Measurements from ENCODE around the gene POLD1.

POLD1 gene

DNA sequence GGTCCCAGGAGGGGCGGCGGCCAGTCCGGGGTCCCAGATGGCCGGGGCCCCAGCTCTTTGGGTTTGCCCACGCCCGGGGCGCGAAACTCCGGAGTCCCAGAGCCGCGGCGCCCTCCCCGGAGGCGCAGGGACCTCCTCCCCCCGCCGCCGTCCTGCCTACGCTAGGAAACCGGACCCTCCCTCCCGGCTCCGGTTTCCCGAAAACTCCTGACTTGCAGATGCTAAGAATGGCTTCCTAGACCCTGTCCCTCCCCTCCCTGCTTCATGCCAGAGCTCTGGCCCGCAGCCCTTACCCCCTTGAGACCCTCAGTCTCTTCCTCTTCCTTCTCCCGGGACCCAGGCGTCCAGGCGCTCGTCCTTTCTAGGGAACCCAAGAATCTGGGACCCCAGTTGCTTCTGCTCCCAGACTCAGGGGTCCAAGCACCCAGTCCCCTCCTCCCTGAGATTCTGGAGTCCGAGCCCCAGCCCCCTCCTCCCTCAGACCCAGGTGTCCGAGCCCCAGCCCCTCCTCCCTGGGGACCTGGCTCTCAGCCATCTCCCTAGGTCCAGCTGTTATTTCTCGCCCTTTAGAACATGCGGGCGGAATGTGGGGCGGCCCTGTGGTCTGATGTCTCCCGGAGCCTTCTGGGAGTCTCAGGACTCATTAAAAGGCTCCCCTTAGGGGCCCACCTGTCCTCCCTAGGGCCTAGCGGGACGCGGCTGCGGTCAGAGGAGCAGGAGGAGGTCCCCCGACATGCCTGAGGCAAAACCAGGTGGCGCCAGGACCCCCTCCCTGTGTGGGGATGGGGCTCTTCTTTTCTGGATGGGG is 48.3 kb downstream of the POLD1 start, which contains the start of gene MYBPC2:
MYBPC2 (plus strand) TSS at position 672 of the 808 bp plus-strand sequence; CDS start at position 734, 62 bp downstream.
- Histone ChIP-seq H3K9ac (ENCODE audit: low read length) (peak within 1 kb of the TSS; percentile 54), H3K9me2 (replicated peaks; ENCODE audit: insufficient read depth, low read length) (no peaks in the 10 kb centered on the region), H2AFZ (ENCODE audit: low read depth, low read length, severe bottlenecking) (no peak within 1 kb of the TSS), H3K9me3 (ENCODE audit: insufficient read depth, low read length) (no peaks in the 10 kb centered on the region), H3F3A (ENCODE audit: insufficient read depth) (peaks cover 56% of the 10 kb centered on the region), H3K4me2 (ENCODE audit: low read depth, low read length, poor library complexity, severe bottlenecking) (peak within 1 kb of the TSS; percentile 84), H4K20me1 (ENCODE audit: low read depth, low read length) (no peaks in the 10 kb centered on the region), H3K27me3 (ENCODE audit: low read length) (no peaks in the 10 kb centered on the region), H3K4me3 (ENCODE audit: insufficient read depth, low read length, poor library complexity, severe bottlenecking) (peak within 1 kb of the TSS; percentile 48), H3K36me3 (ENCODE audit: low read length) (no peaks in the 10 kb centered on the region), H3K27ac (ENCODE audit: low read depth, low read length) (peak within 1 kb of the TSS; percentile 71), H3K79me2 (ENCODE audit: insufficient read depth, low read length) (no peaks in the 10 kb centered on the region)
- TF ChIP-seq, protein P1, sequence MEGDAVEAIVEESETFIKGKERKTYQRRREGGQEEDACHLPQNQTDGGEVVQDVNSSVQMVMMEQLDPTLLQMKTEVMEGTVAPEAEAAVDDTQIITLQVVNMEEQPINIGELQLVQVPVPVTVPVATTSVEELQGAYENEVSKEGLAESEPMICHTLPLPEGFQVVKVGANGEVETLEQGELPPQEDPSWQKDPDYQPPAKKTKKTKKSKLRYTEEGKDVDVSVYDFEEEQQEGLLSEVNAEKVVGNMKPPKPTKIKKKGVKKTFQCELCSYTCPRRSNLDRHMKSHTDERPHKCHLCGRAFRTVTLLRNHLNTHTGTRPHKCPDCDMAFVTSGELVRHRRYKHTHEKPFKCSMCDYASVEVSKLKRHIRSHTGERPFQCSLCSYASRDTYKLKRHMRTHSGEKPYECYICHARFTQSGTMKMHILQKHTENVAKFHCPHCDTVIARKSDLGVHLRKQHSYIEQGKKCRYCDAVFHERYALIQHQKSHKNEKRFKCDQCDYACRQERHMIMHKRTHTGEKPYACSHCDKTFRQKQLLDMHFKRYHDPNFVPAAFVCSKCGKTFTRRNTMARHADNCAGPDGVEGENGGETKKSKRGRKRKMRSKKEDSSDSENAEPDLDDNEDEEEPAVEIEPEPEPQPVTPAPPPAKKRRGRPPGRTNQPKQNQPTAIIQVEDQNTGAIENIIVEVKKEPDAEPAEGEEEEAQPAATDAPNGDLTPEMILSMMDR (IDR thresholded peaks at IDR 0.05; ENCODE audit: insufficient read depth, low read length, poor library complexity, severe bottlenecking), result no peak
- no peak for TF ChIP-seq EZH2phosphoT487 (conservative IDR thresholded peaks at IDR 0.05; ENCODE audit: low read length)

DNA sequence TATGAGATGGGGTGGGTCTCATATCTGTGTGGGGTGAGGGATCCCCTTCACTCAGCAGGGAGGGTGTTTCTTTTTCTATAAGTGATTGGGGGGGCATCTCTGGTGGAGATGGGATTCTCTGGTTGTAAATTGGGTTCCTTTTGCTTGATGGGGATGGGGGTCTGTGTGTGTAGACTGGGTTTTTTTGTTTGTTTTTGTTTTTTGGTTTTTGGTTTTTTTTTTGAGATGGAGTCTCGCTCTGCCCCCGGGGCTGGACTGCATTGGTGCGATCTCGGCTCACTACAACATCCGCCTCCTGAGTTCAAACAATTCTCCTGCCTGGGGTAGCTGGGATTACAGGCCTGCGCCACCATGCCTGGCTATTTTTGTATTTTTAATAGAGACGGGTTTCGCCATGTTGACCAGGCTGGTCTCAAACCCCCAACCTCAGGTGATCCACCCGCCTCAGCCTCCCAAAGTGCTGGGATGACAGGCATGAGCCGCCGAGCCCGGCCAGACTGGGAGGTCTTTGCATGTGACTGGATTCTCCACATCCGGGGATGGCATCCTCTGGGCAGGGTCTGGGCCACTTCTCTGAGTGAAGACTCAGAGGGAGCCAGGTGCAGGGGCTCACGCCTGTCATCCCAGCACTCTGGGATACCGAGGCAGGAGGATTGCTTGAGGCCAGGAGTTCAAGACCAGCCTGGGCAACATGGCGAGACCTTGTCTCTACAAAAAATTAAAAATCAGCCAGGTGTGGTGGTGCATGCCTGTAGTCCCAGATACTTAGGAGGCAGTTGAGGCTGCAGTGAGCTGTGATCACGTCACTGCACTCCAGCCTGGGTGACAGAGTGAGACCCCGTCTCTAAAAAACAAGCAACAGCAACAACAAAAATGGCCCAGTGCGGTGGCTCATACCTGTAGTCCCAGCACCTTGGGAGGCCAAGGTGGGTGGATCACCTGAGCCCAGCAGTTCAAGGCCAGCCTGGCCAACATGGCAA is 49.3 kb downstream of the POLD1 start:
- Histone ChIP-seq H3K9ac (ENCODE audit: low read length) (peak overlapping the region; percentile 54; the same call in 1 of the 2 replicates), H3F3A (ENCODE audit: insufficient read depth) (peaks cover 45% of the 10 kb centered on the region), H2AFZ (ENCODE audit: low read depth, low read length, severe bottlenecking) (no peak overlapping the region), H3K4me2 (ENCODE audit: low read depth, low read length, poor library complexity, severe bottlenecking) (peak overlapping the region; percentile 84), H3K4me3 (ENCODE audit: insufficient read depth, low read length, poor library complexity, severe bottlenecking) (no peak overlapping the region), H3K27me3 (ENCODE audit: low read length) (no peaks in the 10 kb centered on the region), H3K36me3 (ENCODE audit: low read length) (no peaks in the 10 kb centered on the region), H3K9me2 (replicated peaks; ENCODE audit: insufficient read depth, low read length) (no peaks in the 10 kb centered on the region), H3K9me3 (ENCODE audit: insufficient read depth, low read length) (no peaks in the 10 kb centered on the region), H3K79me2 (ENCODE audit: insufficient read depth, low read length) (no peaks in the 10 kb centered on the region), H3K27ac (ENCODE audit: low read depth, low read length) (peak overlapping the region; percentile 70), H4K20me1 (ENCODE audit: low read depth, low read length) (no peaks in the 10 kb centered on the region)
- TF ChIP-seq EZH2phosphoT487 (conservative IDR thresholded peaks at IDR 0.05; ENCODE audit: low read length), result no peak
- TF ChIP-seq, protein P1 (IDR thresholded peaks at IDR 0.05; ENCODE audit: insufficient read depth, low read length, poor library complexity, severe bottlenecking), result no peak

DNA sequence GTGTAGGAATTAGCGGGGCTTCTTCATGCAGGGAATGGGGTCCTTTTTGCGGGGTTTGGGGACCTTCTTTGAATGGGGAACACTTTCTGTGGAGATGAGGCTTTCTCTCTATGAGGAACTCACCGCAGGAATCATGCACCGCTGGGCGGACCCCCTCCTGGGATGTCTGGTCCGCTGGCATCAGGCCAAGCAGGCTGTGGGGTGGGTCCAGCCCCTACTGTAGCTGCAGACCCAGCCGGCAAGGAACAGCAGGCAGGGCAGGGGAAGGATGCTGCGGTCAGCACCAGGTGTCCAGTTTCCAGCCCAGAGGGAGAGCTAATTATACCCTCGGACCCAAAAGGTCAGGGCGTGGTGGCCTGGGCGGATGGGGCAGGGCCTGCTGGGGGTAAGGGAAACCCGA is 50.4 kb downstream of the POLD1 start:
- Histone ChIP-seq H3K9me2 (replicated peaks; ENCODE audit: insufficient read depth, low read length) (no peaks in the 10 kb centered on the region), H3K4me3 (ENCODE audit: insufficient read depth, low read length, poor library complexity, severe bottlenecking) (no peak overlapping the region), H3K79me2 (ENCODE audit: insufficient read depth, low read length) (no peaks in the 10 kb centered on the region), H3K9ac (ENCODE audit: low read length) (no peak overlapping the region), H3K4me2 (ENCODE audit: low read depth, low read length, poor library complexity, severe bottlenecking) (no peak overlapping the region), H4K20me1 (ENCODE audit: low read depth, low read length) (no peaks in the 10 kb centered on the region), H3K27ac (ENCODE audit: low read depth, low read length) (peak overlapping the region; percentile 70), H3F3A (ENCODE audit: insufficient read depth) (peaks cover 35% of the 10 kb centered on the region), H3K27me3 (ENCODE audit: low read length) (no peaks in the 10 kb centered on the region), H3K9me3 (ENCODE audit: insufficient read depth, low read length) (no peaks in the 10 kb centered on the region), H2AFZ (ENCODE audit: low read depth, low read length, severe bottlenecking) (no peak overlapping the region), H3K36me3 (ENCODE audit: low read length) (no peaks in the 10 kb centered on the region)
- TF ChIP-seq, protein P1 (IDR thresholded peaks at IDR 0.05; ENCODE audit: insufficient read depth, low read length, poor library complexity, severe bottlenecking), result no peak
- no peak for TF ChIP-seq EZH2phosphoT487 (conservative IDR thresholded peaks at IDR 0.05; ENCODE audit: low read length)
